Measurements from ENCODE around the gene NFIB.

The NFIB gene

GRCh38 chr9:14043483-14043882 is 270.5 kb downstream of the NFIB start:
- DNase-seq (ENCODE audit: insufficient read length, low spot score) (no peak), FAIRE-seq (no peak)
- no peak for TF ChIP-seq TAF1 (IDR thresholded peaks at IDR 0.05; ENCODE audit: low read depth, low read length)

GRCh38 chr9:14037331-14037730 is 276.6 kb downstream of the NFIB start:
- FAIRE-seq, result no peak
- DNase-seq (ENCODE audit: insufficient read length, low spot score), result no peak
- TF ChIP-seq POLR2AphosphoS5 (IDR thresholded peaks at IDR 0.05; ENCODE audit: low read depth, low read length) (no peak), PAX5 (IDR thresholded peaks at IDR 0.05; ENCODE audit: insufficient read depth, low read length, severe bottlenecking) (no peak), POLR2A (IDR thresholded peaks at IDR 0.05; ENCODE audit: low read depth, low read length) (no peak), POU2F2 (IDR thresholded peaks at IDR 0.05; ENCODE audit: low read depth, low read length) (no peak), TAF1 (IDR thresholded peaks at IDR 0.05; ENCODE audit: low read depth, low read length) (no peak), SPI1 (IDR thresholded peaks at IDR 0.05; ENCODE audit: low read depth, low read length) (no peak)

GRCh38 chr9:14033067-14033466 is 280.9 kb downstream of the NFIB start:
- FAIRE-seq (no peak), DNase-seq (ENCODE audit: insufficient read length, low spot score) (no peak)
- TF ChIP-seq POLR2A (IDR thresholded peaks at IDR 0.05; ENCODE audit: low read depth, low read length) (no peak), POLR2AphosphoS5 (IDR thresholded peaks at IDR 0.05; ENCODE audit: low read depth, low read length) (no peak), PAX5 (IDR thresholded peaks at IDR 0.05; ENCODE audit: insufficient read depth, low read length, severe bottlenecking) (no peak), TAF1 (IDR thresholded peaks at IDR 0.05; ENCODE audit: low read depth, low read length) (no peak), SPI1 (IDR thresholded peaks at IDR 0.05; ENCODE audit: low read depth, low read length) (no peak), POU2F2 (IDR thresholded peaks at IDR 0.05; ENCODE audit: low read depth, low read length) (no peak)
